Measurements from ENCODE around the gene BMPR1A.

BMPR1A gene

DNA sequence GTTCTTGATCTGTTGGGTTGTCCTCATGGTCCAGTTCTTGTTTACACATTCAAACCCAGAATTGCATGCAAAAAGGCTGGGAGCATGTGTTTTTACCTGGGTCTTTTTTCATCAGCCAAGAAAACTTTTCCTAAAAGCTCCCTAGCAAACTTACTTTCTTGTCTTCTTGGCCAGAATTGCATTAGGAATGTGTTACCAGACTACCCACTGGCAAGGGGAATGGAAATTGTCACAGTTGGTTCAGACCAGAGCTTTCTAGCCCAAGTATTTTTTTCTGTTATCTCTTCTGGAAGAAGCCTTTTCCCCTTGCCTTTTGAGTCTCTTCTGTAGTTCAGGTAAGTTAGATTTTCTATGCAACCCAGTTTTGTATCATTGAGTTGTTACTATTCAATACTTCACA is 77.5 kb downstream of the BMPR1A start:
- in situ Hi-C loops (cut with MboI; ENCODE audit: low sequenced_read_pairs, unreplicated experiment) = no loop called here
- TF ChIP-seq CTCF (IDR thresholded peaks at IDR 0.05; ENCODE audit: borderline replicate concordance, control extremely low read depth, extremely low read depth, insufficient read depth, missing control alignments) = no peak
- DNase-seq (ENCODE audit: low spot score) = no peak

DNA sequence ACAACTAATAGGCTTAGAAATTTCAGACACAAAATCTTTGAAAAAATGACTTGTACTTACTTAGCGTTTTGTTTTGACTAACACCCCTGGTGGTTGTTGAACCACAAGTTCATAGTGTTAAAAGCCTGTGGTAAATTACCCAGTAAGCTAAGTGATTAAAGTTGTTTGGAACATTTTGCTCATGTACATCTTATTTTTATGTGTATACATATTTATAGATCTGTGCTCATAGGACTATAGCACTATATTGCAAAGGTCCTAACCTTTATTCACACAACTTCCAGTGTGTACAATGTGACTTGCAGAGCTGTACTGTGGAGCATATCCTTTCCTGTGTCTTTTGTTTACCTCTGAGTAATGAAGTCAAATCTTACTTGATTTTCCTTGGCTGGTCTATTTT is 79.6 kb downstream of the BMPR1A start:
- in situ Hi-C loops (cut with MboI; ENCODE audit: low sequenced_read_pairs, unreplicated experiment) = no loop called here
- no peak for TF ChIP-seq CTCF (IDR thresholded peaks at IDR 0.05; ENCODE audit: borderline replicate concordance, control extremely low read depth, extremely low read depth, insufficient read depth, missing control alignments)
- DNase-seq (ENCODE audit: low spot score) = no peak

DNA sequence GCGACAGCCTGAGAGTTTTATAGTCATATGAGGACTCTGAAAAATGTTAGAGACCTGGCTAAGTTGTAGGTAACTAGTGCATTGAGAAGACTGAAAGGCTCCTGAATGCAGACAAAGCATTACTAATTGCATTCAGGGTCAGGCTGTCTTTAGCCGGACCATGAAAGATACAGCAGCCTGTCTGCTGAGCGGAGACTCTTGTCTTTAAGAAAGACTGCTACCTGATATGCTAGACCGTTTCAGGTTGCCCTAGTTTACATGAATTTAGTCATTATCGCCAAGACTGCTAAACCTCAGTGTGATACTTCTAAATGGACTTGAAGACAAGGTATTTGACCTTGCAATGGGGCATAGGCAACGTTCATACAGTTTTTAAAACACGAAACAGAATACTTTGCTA is 81.2 kb downstream of the BMPR1A start:
- in situ Hi-C loops (cut with MboI; ENCODE audit: low sequenced_read_pairs, unreplicated experiment) = no loop called here
- TF ChIP-seq CTCF (IDR thresholded peaks at IDR 0.05; ENCODE audit: borderline replicate concordance, control extremely low read depth, extremely low read depth, insufficient read depth, missing control alignments) = no peak

GRCh38 chr10:86840498-86840897 is 84.1 kb downstream of the BMPR1A start:
- in situ Hi-C loops (cut with MboI; ENCODE audit: low sequenced_read_pairs, unreplicated experiment) = no loop called here
- no peak for DNase-seq (ENCODE audit: low spot score)
- no peak for TF ChIP-seq CTCF (IDR thresholded peaks at IDR 0.05; ENCODE audit: borderline replicate concordance, control extremely low read depth, extremely low read depth, insufficient read depth, missing control alignments)

More for the DNA sequence above, 81.2 kb downstream of the BMPR1A start:
- DNase-seq (ENCODE audit: low spot score) = no peak

DNA sequence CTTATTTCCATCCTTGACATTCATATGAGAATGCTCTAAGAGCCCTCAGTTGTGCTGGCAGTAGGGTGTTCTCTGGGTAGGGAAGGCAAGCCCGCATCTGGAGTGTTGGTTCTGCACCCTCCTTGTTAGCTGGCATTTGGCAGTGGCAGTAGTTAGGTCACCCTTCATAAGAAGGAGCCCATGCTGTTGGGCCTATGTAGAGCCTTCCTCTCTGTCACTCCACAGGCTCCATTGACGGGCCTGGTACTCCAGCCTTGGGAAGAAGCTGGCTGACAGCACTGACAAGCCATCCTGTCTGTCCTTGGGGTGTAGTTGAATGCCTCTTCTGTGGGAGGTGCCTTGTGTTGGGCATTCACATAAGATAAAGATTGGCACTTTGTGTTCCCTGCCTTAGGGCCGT is 89.7 kb downstream of the BMPR1A start:
- in situ Hi-C loops (cut with MboI; ENCODE audit: low sequenced_read_pairs, unreplicated experiment) = no loop called here
- DNase-seq (ENCODE audit: low spot score) = no peak
- TF ChIP-seq CTCF (IDR thresholded peaks at IDR 0.05; ENCODE audit: borderline replicate concordance, control extremely low read depth, extremely low read depth, insufficient read depth, missing control alignments) = no peak

- in situ Hi-C loops (cut with MboI; ENCODE audit: low sequenced_read_pairs, unreplicated experiment) = no loop called here
- TF ChIP-seq CTCF (IDR thresholded peaks at IDR 0.05; ENCODE audit: borderline replicate concordance, control extremely low read depth, extremely low read depth, insufficient read depth, missing control alignments) = no peak
- no peak for DNase-seq (ENCODE audit: low spot score)
Observed at GRCh38 chr10:86848747-86849146, 92.3 kb downstream of the BMPR1A start.

Data from GM13976 (cell line).